Liver (tissue), 9 donors: Measurements from ENCODE around the gene PCYT2. TPM values are rescaled to one million over a fixed set of nuclear protein-coding genes. Genes with fewer than 3 reads are reported as not detected.

Experiments used
- DNase-seq: peaks from one replicate; pipeline ENCODE4 v3.0.0-alpha.2; 2017; ENCODE audit warnings: low spot score
- H3K27ac ChIP-seq, 2 donors: one replicate each; pipeline ENCODE4 v1.7.0; 2013; ENCODE audit warnings: inconsistent platforms in 2 of 2, low read length in 2 of 2, control low read depth in 1 of 2, low read depth in 1 of 2, mild to moderate bottlenecking in 1 of 2
- H3K27me3 ChIP-seq, 4 donors: one replicate each; pipeline versions ENCODE4 v1.6.1 to v1.7.0; 2013; ENCODE audit warnings: low read length in 3 of 4, inconsistent platforms in 1 of 4, mild to moderate bottlenecking in 1 of 4, moderate library complexity in 1 of 4; ENCODE audit not compliant: control insufficient read depth in 4 of 4, insufficient read depth in 4 of 4
- H3K36me3 ChIP-seq, 4 donors: one replicate each; pipeline versions ENCODE4 v1.6.1 to v1.7.0; 2013; ENCODE audit warnings: low read length in 3 of 4, mild to moderate bottlenecking in 3 of 4, low read depth in 1 of 4, moderate library complexity in 1 of 4; ENCODE audit not compliant: control insufficient read depth in 4 of 4, insufficient read depth in 3 of 4
- H3K4me1 ChIP-seq, 4 donors: one replicate each; pipeline versions ENCODE4 v1.6.1 to v1.7.0; 2013; ENCODE audit warnings: low read length in 3 of 4, mild to moderate bottlenecking in 3 of 4, moderate library complexity in 1 of 4; ENCODE audit not compliant: control insufficient read depth in 4 of 4, insufficient read depth in 4 of 4
- H3K4me3 ChIP-seq, 3 donors: one replicate each; pipeline versions ENCODE4 v1.6.1 to v1.7.0; 2013; ENCODE audit warnings: low read length in 3 of 3, control low read depth in 1 of 3, low read depth in 1 of 3, mild to moderate bottlenecking in 1 of 3
- H3K9ac ChIP-seq, 2 donors: one replicate each; pipeline ENCODE4 v1.7.0; 2013; ENCODE audit warnings: low read length in 2 of 2, mild to moderate bottlenecking in 2 of 2, moderate library complexity in 2 of 2, control low read depth in 1 of 2, low read depth in 1 of 2
- H3K9me3 ChIP-seq, 4 donors: one replicate each; pipeline versions ENCODE4 v1.6.1 to v1.7.0; 2013; ENCODE audit warnings: low read length in 3 of 4; ENCODE audit not compliant: control insufficient read depth in 4 of 4
- ATF3 ChIP-seq: IDR thresholded peaks from 2 replicates; pipeline ENCODE4 v1.6.1; 2016; ENCODE audit warnings: antibody characterized with exemption
- CTCF ChIP-seq: fragments of 150-350 bp; IDR thresholded peaks from 2 replicates; pipeline ENCODE4 v1.5.1; 2017; ENCODE audit warnings: improper control_type of control experiment, low read depth, low read length; ENCODE audit not compliant: missing input control
- EGR1 ChIP-seq, 2 donors: IDR thresholded peaks; 2 replicates each; pipeline ENCODE4 v1.6.1; 2016 to 2018; ENCODE audit warnings: antibody characterized with exemption in 2 of 2, low read depth in 2 of 2
- FOXA2 ChIP-seq: IDR thresholded peaks from 2 replicates; pipeline ENCODE4 v1.6.1; 2016; ENCODE audit warnings: antibody characterized with exemption
- HNF4A ChIP-seq, 2 donors: conservative IDR thresholded peaks; 2 replicates each; pipeline ENCODE4 v1.6.1; 2016; ENCODE audit warnings: antibody characterized with exemption in 2 of 2, mild to moderate bottlenecking in 2 of 2
- HNF4G ChIP-seq: IDR thresholded peaks from 2 replicates; pipeline ENCODE4 v1.6.1; 2016; ENCODE audit warnings: antibody characterized with exemption
- JUND ChIP-seq, 2 donors: IDR thresholded peaks; 2 replicates each; pipeline ENCODE4 v1.6.1; 2016; ENCODE audit warnings: antibody characterized with exemption in 2 of 2
- MAX ChIP-seq: IDR thresholded peaks from 2 replicates; pipeline ENCODE4 v1.6.1; 2016; ENCODE audit warnings: antibody characterized with exemption
- RAD21 ChIP-seq, 2 donors: IDR thresholded peaks; 2 replicates each; pipeline ENCODE4 v1.6.1; 2016; ENCODE audit warnings: antibody characterized with exemption in 2 of 2, mild to moderate bottlenecking in 2 of 2
- RXRA ChIP-seq, 2 donors: IDR thresholded peaks; 2 replicates each; pipeline ENCODE4 v1.6.1; 2017 to 2018; ENCODE audit warnings: antibody characterized with exemption in 2 of 2, mild to moderate bottlenecking in 1 of 2
- ZBTB33 ChIP-seq: IDR thresholded peaks from 2 replicates; pipeline ENCODE4 v1.6.1; 2016; ENCODE audit warnings: antibody characterized with exemption
- WGBS: extraction: QIAGEN DNeasy Blood & Tissue Kit; methylation state at CpG from one replicate; pipeline ENCODE4 v1.1.7; 2013; 5-methylcytosine and 5-hydroxymethylcytosine counted together
- polyA plus RNA-seq, 2 donors: library from polyadenylated mRNA; stranded (reverse) in 1 of 2; unstranded in 1 of 2; fragments of 200-250 nt in 1 of 2; fragments of >200 nt in 1 of 2; fragmentation: Nextera tagmentation in 1 of 2; extraction: Ambion mirVana in 1 of 2; gene quantifications; one replicate each; pipeline versions ENCODE4 v1.2.1 to v1.2.3, GENCODE V29; 2013 to 2015
- total RNA-seq, 2 donors: library from RNA; depleted of rRNA; stranded (reverse); fragments of >200 nt; gene quantifications; one replicate each; pipeline ENCODE4 v1.2.3, GENCODE V29; 2014
- donor health status: healthy.
- donor health status: healthy.
- donor health status: healthy.
- donor health status: healthy.
- donor health status: healthy.

PCYT2 gene
- total and polyA plus RNA-seq, 4 donors = 63.9 to 101 (median 88.4) TPM

GRCh38 chr17:81854974-81855774 is 56.0 kb downstream of the PCYT2 start:
- H3K4me3 ChIP-seq = no peak overlapping the region
- no peaks in the 10 kb centered on the region for H3K27me3 ChIP-seq
- H3K9ac ChIP-seq = no peak overlapping the region
- no peak for TF ChIP-seq JUND (IDR thresholded peaks at IDR 0.05)
- TF ChIP-seq CTCF = peak; percentile 22
- TF ChIP-seq ATF3 = no peak
- TF ChIP-seq HNF4A (conservative IDR thresholded peaks at IDR 0.05) = peak; percentile 25 to 38
- peak; percentile 64 to 73 for TF ChIP-seq RAD21 (IDR thresholded peaks at IDR 0.05)
- TF ChIP-seq RXRA (IDR thresholded peaks at IDR 0.05) = peak; percentile 31 to 66
- TF ChIP-seq HNF4G = no peak
- TF ChIP-seq FOXA2 = no peak
- no peak overlapping the region for H3K27ac ChIP-seq
- H3K36me3 ChIP-seq = peaks cover 30 to 47% (median 37%) of the 10 kb centered on the region in 4 donors
- DNase-seq = no peak
- no peaks in the 10 kb centered on the region for H3K9me3 ChIP-seq
- 56% methylated on average over 29 of the region's 29 CpGs for WGBS
- H3K4me1 ChIP-seq = peaks cover 4 to 37% (median 32%) of the 10 kb centered on the region in 4 donors

- TF ChIP-seq ATF3 (no peak), ZBTB33 (no peak), MAX (no peak), JUND (IDR thresholded peaks at IDR 0.05) (no peak), EGR1 (IDR thresholded peaks at IDR 0.05; ENCODE audit: low read depth in 2 of 2) (no peak), FOXA2 (no peak), CTCF (no peak)
- no peak overlapping the region for H3K9ac ChIP-seq
- no peak for DNase-seq
- H3K4me3 ChIP-seq = no peak overlapping the region
- WGBS = 92% methylated on average over 12 of the region's 12 CpGs
- H3K9me3 ChIP-seq = no peaks in the 10 kb centered on the region
- H3K27ac ChIP-seq = no peak overlapping the region
- no peaks in the 10 kb centered on the region for H3K27me3 ChIP-seq
- peaks cover 0 to 15% (median 11%) of the 10 kb centered on the region in 4 donors for H3K4me1 ChIP-seq
- peaks cover 28 to 42% (median 36%) of the 10 kb centered on the region in 4 donors for H3K36me3 ChIP-seq
Observed at GRCh38 chr17:81852237-81852636, 59.0 kb downstream of the PCYT2 start.
